Measurements from ENCODE around the gene RARB.
A peak's percentile ranks its signal among the peaks of the same experiment; 100 is the strongest.

RARB gene

DNA sequence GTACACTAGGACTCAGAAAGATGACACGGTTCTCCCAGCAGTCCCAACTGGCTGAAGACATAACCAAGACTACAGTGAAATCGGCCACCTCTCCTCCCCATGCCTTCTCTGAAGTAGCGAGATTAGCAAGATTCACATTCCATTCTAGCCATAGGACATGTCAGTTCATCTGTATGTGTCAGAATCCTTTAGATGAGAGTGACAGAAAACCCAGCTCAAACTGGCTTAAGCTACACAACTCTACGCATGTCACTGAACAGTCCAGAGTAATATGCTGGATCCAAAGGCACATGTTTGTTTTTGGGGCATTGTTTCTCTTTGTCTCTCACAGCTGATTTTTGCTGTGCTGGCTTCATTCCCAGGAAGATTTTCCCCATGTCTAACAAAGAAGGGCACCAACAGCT lies 75.8 kb downstream of the RARB start:
- peak in 1 of 56 donors; percentile 9 for DNase-seq

DNA sequence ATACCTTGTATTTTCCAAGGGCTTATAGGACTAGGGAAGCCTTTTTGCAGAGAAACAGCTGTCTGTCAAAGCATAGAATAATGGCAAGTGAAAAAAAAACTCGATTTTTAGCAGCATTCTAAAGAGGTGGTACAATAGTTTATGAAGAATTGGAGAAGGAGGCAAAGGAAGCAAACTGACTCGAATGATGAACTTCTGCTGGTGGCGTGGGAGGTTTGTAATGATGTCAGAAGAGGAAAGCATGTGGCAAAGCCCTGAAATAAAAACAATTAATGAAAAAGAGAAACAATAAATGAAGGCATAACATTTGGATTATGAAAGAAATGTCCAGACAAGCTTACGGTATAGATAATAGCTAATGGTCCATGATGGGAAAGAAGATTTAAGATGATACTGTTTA lies 77.5 kb downstream of the RARB start:
- DNase-seq: peak in 3 of 56 donors; percentile 1 to 9 (median 9)

DNA sequence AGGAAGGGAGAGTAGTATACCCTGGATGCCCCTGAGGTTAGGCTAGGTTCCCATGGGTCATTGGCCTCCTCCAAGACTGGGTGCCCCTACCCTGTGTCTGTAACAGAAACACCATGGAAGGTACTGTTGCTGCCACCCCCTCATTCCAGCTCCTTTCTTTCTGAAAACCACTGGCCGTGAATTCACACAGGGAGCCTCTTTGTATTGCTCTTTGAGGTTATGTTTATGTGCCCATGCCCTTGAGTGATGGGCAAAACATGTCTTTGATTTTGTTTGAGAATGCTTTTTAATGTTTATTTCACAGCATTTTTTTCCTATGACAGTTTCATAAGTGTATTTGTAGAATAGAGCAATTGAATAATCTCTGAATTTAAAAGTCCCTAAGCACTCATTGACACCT lies 79.7 kb downstream of the RARB start:
- no peak for DNase-seq

DNA sequence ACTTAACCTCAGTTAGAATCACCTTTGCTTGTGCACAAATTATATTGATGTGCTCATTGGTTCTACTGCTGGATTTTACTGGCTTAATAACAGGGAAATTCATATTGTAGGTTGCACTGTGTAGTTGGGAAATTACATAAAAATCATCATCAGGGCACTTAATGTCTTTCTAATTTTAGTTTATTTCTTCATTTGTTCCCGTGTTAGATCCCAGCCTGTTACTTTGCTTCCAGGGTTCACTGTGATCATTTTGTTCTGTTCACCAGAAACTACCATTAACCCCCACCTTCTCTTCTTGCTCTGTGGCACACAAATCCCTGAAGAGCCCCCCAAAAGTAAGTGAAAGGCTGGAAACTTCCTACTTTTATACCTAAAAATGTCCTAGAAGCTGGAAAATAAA lies 80.4 kb downstream of the RARB start:
- no peak for DNase-seq

DNA sequence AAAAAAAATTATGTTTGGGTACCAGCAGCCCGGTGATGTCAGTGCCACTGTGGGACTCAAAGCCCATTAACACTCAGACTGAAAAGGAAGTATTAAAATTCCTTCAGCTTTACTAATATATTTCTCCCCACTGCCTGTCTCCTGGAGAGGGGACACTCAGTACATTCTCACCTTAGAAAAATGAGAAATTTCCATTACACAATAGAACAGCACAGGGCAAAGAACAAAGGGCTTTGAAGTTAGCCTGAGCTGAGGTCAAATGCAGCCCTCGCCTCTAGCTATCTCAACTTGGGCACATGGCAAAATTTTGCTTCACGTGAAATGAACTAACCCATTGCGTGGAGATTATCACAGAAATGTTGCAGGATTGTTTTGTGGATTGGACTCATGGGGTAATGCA lies 80.8 kb downstream of the RARB start:
- no peak for DNase-seq

DNA sequence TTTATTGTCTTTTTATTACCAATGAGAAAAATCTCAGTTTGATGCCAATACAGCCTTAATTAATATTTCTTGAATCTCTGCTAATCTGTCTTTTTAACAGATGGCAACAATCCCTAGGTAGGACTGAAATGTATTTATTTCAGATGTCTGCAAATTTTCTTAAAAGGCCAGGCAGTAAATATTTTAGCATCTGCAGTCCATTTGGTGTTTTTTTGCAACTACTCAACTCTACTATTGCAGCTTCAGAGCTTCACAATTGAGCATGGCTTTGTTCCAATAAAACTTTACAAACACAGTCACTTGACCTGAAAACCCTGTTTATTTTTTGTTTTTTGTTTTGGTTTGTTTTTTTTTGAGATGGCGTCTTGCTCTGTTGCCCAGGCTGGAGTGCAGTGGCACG lies 82.7 kb downstream of the RARB start:
- DNase-seq: no peak

DNA sequence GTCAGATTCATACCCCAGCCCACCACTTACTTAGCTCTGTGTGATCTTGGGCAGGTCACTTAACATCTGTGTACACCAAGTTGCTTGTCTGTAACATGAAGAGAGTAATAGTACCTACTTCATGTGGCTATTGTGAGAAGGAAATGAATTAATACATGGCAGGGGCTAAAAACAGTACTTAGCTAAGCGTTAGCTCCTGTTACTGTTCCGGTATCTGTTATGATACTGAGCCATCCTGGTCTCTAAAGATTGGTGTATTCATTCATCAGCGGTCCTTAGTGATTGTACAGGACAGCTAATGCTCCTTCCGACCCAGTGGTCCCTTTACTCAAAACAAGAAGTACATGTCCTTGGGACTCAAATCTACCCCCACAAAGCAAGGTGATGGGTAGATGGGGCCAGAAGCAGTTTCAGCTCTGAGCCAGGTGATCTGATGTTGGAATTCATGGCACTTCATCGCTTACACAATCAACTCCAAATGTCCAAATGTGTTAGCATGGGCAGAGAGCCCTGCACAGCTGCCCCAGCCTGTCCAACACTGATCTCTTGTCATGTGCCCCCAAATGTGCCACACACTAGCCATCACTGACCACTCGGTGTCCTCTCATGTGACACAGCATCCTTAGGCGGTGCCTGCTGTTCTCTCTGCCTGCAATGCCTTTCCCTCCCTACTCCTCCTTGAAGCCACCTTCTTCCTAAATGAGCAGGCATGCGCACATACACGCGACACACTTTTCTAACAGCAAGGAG lies 84.1 kb downstream of the RARB start:
- no peak for DNase-seq

DNA sequence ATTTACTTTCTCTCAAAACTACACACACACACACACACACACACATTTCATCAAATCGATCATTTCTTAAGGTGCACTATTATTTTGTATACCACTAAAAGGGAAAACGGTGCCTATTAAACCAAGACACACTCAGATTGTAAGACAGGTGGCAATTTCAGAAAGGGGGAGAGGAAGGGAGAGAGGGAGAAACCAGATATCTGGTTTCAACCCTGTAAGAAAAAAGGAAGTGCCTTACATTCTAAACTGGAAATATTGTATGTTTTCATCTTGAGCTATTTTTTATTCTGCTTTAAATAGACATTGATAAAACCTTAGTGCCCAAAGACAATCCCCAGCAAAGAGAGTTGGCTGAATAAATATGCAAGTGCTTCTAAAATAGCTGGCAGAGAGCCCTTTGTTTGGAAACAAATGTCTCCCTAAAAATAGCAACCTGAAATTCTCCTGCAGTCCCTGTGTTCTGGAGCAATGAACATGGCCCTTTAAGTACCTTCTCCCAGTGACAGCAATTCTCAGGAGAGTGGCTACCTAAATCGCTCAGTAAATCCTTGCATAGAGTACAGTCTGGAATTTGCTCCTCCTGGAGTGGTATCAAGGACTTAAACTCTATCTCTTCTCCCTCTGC lies 85.7 kb downstream of the RARB start:
- no peak for DNase-seq

DNA sequence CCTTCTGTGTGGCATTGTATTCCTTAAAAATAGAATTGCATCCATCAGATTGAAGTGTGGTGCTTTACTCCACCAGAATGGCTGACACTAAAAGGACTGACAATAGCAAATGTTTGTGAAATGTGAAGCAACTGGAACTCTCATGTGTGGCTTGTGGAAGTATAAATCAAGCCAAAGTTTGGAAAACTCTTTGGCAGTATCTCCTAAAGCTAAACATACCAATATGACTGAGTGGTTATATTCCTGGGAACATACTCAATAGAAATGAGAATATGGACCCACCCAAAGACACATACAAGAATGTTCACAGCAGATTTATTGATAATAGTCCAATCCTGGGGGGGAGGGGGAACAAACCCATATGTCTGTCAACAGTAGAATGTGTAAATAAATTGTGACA lies 87.1 kb downstream of the RARB start:
- DNase-seq: no peak

DNA sequence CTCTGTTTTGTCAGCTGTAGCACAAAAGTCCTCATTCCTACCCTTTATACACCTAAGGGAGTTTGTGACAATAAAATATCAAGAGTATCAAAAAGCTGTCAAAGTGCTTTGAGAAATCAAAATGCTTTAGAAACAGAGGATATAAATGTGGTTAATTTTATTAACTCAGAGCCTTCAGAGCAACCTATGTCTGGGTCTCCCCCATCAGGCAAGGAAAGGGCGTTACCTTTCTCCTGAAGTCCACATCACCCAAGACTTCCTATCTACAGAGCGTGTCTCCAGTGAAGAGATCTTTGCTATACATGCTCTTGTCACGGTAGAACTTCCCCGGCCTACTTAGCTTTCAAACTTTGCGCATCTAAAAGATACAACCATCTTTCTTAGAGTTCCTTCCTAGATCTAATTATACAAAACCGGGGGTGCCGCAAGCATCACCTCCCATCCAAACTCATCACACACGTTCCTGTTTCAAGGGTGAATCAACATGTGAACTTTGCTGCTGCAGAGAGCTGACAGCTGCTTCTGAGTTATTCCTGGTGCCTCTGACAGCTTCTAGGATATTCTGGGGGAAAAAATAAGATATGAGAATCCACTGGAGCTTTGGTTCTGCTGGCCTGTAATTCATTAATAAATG lies 93.0 kb downstream of the RARB start:
- DNase-seq: peak in 25 of 56 donors; percentile 2 to 82 (median 33)

DNA sequence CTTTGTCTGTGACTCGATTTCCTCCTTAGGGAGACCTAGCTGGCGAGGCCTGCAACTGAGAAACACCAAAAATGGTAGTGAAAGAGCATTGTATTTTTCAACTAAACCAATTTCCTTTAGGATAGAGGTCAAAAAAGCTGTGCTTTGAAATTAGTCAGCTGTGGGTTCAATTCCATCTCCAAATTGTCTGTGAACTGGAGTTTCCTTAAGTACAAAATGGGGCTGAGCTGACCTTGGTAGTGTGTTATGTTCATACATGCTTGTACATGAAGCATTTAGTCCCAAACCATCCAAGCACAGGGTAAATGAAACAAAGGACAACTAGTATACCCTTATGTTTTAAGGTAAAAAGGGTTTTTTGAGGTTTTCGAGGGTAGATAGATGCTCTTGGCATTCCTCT lies 99.3 kb downstream of the RARB start:
- no peak for DNase-seq

DNA sequence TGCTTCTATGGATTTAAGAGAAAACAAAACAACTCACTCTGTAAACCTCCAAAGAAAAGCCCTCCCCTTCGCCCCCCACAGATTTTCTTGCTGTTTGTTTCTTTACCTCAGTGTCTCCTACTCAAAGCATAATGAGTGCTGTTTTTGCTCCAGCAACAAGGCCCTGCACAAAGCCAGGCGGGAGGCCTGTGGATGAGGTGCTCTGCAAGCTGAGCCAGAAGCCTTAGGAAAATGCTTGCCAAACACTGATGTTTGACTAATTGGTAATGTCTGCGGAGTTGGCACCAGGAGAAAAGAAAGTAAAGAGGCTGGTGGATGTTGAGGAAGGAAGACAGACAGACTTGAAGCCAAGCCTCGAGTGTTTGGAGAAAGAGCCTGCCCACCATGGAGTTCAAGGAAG lies 99.7 kb downstream of the RARB start:
- peak in 25 of 56 donors; percentile 3 to 61 (median 15) for DNase-seq

DNA sequence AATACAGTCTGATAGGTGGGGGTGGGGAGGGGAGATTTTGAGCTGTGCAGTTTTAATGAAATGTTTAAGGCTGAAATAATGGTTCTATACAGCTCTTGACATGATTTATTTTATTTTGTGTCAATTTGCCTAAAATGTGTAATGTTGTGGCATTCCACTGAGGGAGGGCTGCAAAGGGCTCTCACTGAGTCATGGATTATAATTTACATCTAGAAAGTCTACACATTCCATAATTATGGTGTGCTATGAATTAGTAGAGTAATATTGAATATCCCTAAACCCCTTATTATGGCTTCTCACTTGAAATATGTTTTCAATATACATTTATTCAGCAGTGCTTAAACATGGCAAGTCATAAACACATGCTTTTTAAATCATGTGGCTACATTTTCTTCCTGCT lies 103.9 kb downstream of the RARB start:
- no peak for DNase-seq

DNA sequence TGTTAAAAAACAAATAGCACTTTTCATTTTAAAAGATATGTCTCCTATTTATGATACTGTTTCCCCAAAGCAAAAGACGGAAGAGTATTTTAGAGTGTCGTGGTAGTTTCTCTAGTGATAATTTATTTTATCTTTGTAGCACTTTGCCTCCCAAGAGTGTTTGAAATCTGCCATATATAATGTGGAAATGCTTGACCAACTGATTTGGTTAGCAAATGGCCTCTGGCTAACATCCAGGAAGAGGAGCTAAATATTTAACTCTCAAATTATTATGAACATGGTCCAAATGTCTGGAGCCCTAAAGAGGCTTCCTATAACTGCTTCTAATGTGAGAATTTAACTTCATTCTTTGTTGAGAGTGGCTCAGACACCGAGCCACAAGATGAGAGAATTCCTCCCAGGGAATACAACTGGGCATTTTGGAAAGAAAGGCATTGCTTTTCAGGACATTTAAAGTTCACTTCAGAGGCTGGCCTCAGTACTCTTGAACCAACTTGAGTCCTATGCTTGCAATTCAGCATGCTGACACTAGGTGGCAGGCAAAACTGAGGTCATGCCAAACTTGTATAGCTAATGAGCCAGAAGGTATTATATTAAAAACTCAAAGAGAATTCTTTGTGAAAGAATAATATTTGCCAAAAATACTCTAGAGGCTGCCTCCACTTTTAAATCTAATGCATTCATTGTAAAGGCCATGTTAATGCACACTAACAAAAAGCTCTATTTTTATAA lies 104.5 kb downstream of the RARB start:
- no peak for DNase-seq

DNA sequence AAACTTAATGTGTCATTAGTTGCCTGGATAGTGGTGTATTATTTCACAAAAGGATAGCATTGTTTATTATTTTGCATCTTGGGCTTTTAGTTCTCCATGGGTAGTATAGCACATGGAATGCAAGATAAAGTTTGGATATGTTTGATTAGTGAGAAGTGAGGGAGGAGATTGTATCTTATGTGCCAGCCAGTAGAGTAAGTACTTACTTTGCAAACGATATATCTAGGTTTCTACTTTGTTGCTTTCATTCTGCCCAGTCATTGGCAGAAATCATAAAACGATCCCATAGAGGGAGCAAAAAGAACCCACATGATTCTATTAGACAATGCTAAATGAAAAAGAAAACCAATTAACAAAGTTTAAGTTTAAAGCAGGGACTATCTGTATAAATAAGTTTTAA lies 105.3 kb downstream of the RARB start:
- DNase-seq: no peak

DNA sequence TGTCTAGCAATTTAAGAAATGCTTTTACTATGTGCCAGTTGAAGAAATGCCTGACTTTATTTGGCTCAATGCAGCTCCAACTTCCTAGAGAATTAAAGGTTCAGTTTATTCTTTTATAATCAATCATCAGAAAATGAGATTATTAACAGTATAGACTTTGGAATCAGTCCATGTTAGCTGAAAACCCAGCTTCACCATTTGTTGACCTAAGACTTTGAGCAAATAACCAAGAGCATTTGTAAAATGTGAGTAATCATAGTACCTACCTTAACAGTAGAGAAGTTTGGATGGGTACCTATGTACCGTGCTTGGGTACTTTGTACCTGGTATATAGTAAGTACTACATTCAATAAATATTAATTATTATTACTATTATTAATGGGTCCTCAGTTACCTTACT lies 105.9 kb downstream of the RARB start:
- DNase-seq: no peak

DNA sequence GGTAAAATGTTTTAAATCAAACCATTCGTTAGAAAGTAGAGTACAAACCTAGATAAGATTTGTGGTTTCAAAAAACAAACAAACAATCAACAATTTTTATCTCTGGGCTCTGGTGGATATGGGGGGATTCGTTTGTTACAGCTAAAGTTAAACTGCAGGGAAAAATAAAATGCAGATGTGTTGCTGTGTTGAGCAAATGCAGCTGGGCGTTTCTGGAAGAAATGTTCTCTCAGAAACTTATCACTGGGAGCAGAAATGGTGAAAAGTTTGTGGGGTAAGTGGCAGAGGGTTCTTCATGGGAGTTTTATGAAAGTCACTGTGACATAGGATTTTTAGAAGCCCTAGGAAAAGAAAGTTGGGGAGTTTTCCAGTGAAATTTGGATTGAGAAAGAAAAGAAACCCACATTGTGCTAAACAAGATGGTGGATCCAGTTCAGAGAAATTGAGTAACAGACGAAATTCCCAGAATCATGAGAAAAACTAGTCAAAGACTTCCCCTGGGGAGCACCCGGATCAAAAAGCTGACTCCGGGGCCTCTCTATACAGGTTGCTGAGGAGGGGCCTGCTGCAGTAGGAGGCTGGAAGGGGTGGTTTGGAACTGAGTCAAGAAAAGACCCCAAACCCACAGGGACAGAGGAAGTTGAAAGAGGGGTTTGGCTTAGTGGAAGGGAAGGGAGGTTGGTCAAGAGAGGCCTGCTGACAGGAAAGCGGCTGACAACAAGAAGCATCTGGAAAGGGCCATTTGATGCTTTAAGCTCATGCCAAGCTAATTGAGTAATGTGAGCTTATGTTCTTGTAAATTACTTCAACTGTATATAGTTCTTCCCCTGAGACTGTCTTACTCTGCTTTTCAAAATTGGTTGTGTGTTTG lies 108.7 kb downstream of the RARB start:
- DNase-seq: no peak

DNA sequence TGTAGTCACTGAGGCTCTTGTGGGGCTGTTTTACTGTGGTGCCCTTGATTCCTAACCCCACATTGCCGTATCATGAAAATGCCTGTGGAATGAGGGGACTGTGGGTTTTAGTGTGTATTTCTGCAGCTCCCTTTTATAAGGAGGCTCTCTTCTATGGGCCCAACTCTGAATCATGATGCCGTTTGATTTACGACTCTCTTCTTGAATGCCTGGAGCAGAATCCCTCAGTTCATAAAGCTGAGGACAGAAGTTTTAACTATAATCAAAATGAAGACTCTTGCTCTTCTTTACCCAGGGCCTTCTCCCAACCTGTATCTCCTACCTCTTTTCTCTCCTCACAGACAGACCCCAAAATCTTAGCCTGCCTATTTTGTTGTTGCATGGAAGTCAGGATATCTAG lies 109.5 kb downstream of the RARB start:
- DNase-seq: no peak

DNA sequence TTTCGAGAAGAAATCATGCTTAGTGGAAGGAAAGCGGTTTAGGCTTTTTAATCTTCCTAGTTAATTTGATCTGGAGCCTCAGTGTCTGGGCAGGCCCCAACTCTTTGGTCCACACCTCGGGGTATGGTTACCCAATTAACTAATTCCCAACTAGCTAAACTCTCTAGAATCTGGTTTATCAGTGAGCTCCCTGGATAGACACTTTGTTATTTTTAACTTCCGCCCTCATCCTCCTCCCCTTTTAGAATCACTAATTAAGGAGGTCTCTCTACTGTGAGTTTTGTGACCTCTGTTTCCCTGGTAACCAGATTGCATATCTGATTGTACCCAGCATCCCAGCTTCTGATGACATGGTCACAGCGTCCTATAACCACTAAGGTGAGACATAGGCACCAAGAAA lies 112.2 kb downstream of the RARB start:
- no peak for DNase-seq

DNA sequence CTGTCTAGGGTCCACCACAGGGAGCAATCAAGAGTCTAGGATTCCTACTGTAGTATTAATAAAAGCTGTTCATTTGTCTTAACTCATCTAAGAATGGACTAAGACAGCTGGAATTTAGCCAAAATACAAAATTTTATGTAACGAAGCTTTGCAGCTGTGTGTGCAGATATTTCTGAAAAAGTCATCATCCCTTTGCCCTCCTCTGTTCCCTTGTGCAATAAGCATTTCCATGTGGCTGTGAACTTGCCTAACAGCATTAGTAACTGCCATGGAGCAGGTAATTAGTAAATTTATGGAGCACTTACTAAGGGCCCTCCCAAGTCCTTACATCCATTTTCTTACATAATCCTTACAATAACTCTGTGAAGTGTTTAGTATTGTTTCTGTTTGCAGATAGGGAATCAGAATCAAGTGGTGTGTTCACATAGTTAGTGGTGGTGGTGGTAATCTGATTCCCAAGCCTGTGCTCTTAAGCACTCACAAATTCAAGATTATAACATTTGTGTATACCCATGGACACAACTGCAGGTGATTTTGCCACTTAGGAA lies 114.5 kb downstream of the RARB start:
- no peak for DNase-seq

DNA sequence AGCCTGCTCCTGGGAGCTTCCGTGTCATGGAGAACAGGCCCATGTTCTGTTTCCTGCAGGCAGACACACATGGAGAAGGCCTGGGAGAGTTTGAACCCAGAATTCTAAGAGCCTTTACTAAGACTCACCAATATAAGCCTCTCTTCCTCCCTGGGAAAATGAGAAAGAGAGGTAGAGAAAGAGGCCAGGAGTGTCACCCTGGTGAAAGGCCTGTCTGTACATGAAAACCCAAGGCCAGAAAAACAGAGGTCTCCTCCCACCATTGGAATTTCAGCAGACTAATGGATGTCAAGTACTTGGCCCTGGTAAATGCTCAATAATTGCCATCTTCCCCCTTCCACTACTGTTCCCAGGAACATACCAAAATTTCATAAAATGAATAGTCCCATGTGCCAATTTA lies 119.0 kb downstream of the RARB start:
- no peak for DNase-seq
